OCI-LY7 (cell line): ENCODE measurements around the gene MACROD2.

Experiments used
- CTCF ChIP-seq: fragments of 200-600 bp; sonication (generic); conservative IDR thresholded peaks from 2 replicates; pipeline ENCODE4 v1.5.1; 2014; ENCODE audit warnings: mild to moderate bottlenecking, antibody characterized with exemption, low read length, moderate library complexity, mixed read lengths
- EZH2phosphoT487 ChIP-seq: fragments of 200-600 bp; sonication (generic); IDR thresholded peaks from 2 replicates; pipeline ENCODE4 v1.6.1; 2018; ENCODE audit warnings: low read depth, borderline replicate concordance, mild to moderate bottlenecking, mixed run types, antibody characterized with exemption, low read length, moderate library complexity, mixed read lengths

DNA sequence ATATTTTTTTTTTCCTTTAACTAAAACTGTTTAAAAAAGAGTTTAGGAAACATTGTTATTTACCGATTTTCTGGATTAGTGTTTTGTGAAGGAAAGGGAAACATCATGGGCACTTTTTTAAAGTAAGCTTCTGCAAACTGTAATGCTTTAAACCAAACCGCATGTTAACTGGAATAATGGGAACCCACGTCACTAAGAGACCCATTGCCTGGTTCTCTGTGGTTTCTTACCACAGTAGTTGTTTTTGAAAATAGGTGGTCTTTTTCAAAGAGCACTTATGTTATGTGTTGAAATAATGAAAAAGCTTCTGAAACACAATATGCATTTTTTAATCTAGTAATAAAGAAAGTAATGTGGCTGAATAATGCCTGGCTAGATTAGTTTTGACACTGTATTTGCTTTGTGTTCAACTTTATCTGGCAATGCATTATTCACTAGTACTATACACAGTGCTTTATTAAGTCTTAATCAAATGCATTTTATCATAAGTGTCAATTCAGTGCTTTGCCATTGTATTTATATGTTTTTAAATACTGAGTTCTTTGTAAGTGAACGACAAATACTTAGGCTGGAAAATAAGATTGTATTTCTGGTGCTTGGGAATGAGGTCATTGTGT is 1096.2 kb downstream of the MACROD2 start:
- TF ChIP-seq CTCF: no peak
- no peak for TF ChIP-seq EZH2phosphoT487
